ENCODE measurements around the gene MAML1.

- TF ChIP-seq EZH2 (IDR thresholded peaks at IDR 0.05; ENCODE audit: low read depth, unreplicated experiment) (no peak), CTCF (conservative IDR thresholded peaks at IDR 0.05; ENCODE audit: low read depth in 2 of 2) (no peak), REST (IDR thresholded peaks at IDR 0.05; ENCODE audit: unreplicated experiment) (no peak), STAT1 (IDR thresholded peaks at IDR 0.05; ENCODE audit: unreplicated experiment) (no peak)
These were observed 91.5 kb downstream of the MAML1 start for GRCh38 chr5:179823937-179824744.

Data from GM23338 (cell line).